ENCODE measurements around the gene GEN1. TPM values are rescaled to one million over a fixed set of nuclear protein-coding genes. Genes with fewer than 3 reads are reported as not detected.

GEN1 gene
- polyA plus RNA-seq, 1 donor from 2014 or later, result 9.4 TPM

DNA sequence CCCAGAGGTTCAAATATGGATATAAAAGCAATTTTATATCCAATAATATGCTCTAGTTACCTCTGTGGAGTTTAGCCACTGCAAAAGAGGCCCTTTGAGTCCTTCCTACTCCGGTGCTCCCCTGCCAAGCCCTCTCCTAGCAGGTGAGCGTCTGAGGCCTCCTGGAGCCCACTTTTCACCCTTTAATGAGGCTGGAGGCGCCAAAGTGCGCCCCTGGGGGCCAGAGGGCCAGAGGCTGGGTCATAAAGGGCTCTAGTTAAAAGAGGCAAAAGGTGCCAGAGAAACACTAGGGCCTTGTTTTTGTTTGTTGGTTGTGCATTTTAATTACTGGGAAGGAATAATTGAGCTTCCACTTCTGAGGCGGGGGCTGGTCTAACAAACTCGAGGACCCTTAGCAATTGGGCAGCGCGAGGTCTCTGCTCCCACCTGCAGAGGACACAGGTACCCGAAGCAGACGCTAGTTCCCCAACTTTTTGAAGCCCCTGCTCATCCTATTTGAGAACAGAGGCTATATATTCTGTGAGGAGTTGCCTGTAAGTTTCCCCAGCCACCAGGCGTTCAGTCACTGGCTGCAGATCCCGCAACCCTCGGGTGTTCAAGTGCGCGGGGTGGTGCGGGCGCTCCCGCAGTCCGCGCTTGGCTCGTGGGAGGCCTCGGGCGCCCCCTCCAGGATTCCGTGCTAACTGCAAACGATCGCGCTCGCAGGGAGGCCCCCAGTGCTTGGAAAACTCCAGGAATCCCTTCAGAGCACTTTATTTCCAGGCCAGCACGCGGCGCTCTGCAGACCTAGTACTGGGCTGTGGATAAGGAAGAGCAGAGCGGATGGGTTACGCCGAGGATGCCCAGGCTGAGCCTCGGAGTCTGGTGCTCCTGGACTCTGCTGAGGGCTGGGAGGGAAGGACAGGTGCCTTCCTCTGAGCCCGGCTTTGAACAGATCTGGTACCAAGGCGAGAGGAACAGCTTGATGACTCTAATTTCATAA, 76.4 kb downstream of the GEN1 start:
- no peak overlapping the region for H3K9ac ChIP-seq (ENCODE audit: low read length)
- peak overlapping the region; percentile 31 for H3K4me3 ChIP-seq (ENCODE audit: low read length)

DNA sequence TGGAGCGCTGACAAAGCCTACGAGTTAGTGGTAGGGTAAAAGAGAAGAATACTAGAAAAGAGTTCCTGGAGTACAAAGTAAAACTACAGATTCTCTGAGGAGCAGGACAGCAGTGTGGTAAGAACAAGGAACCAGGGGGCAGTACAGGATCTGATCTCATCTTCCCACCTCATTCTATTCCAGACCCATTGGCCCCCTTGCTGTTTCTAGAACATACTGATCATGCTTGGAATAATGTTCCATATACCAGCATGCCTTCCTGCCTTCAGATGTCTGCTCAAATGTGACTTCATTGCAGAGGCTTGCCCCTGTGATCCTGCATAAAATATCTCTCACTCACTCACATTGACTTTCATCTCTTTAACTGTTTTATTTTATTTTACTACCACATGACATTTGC, 81.6 kb downstream of the GEN1 start:
- Histone ChIP-seq H3K27me3 (ENCODE audit: insufficient read depth, low read depth, low read length) (no peaks in the 10 kb centered on the region), H3K27ac (ENCODE audit: low read length) (no peak overlapping the region), H3K9ac (ENCODE audit: low read length) (no peak overlapping the region), H3F3A (ENCODE audit: insufficient read depth, low read length, poor library complexity, severe bottlenecking) (no peaks in the 10 kb centered on the region), H4K20me1 (ENCODE audit: insufficient read depth) (no peaks in the 10 kb centered on the region), H3K9me2 (ENCODE audit: insufficient read depth, low read length) (no peaks in the 10 kb centered on the region), H3K79me2 (replicated peaks; ENCODE audit: insufficient read depth, low read length) (no peaks in the 10 kb centered on the region), H3K4me2 (ENCODE audit: low read length) (no peak overlapping the region), H3K4me3 (ENCODE audit: low read length) (no peak overlapping the region), H3K9me3 (ENCODE audit: low read length) (no peaks in the 10 kb centered on the region), H3K36me3 (ENCODE audit: insufficient read depth, low read length) (no peaks in the 10 kb centered on the region), H2AFZ (ENCODE audit: low read depth, low read length) (no peak overlapping the region)
- TF ChIP-seq POLR2AphosphoS5 (IDR thresholded peaks at IDR 0.05), result no peak
- TF ChIP-seq, protein P1, sequence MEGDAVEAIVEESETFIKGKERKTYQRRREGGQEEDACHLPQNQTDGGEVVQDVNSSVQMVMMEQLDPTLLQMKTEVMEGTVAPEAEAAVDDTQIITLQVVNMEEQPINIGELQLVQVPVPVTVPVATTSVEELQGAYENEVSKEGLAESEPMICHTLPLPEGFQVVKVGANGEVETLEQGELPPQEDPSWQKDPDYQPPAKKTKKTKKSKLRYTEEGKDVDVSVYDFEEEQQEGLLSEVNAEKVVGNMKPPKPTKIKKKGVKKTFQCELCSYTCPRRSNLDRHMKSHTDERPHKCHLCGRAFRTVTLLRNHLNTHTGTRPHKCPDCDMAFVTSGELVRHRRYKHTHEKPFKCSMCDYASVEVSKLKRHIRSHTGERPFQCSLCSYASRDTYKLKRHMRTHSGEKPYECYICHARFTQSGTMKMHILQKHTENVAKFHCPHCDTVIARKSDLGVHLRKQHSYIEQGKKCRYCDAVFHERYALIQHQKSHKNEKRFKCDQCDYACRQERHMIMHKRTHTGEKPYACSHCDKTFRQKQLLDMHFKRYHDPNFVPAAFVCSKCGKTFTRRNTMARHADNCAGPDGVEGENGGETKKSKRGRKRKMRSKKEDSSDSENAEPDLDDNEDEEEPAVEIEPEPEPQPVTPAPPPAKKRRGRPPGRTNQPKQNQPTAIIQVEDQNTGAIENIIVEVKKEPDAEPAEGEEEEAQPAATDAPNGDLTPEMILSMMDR (IDR thresholded peaks at IDR 0.05; ENCODE audit: poor library complexity, severe bottlenecking), result no peak
- TF ChIP-seq MXI1 (conservative IDR thresholded peaks at IDR 0.05; ENCODE audit: poor library complexity, severe bottlenecking), result no peak
- TF ChIP-seq TAF1 (IDR thresholded peaks at IDR 0.05; ENCODE audit: low read depth), result no peak
- no peak for TF ChIP-seq EP300 (conservative IDR thresholded peaks at IDR 0.05; ENCODE audit: poor library complexity, severe bottlenecking)
- no peak for TF ChIP-seq RAD21 (conservative IDR thresholded peaks at IDR 0.05)
- no peak for TF ChIP-seq SMC3 (conservative IDR thresholded peaks at IDR 0.05; ENCODE audit: poor library complexity)
- TF ChIP-seq, protein P2, sequence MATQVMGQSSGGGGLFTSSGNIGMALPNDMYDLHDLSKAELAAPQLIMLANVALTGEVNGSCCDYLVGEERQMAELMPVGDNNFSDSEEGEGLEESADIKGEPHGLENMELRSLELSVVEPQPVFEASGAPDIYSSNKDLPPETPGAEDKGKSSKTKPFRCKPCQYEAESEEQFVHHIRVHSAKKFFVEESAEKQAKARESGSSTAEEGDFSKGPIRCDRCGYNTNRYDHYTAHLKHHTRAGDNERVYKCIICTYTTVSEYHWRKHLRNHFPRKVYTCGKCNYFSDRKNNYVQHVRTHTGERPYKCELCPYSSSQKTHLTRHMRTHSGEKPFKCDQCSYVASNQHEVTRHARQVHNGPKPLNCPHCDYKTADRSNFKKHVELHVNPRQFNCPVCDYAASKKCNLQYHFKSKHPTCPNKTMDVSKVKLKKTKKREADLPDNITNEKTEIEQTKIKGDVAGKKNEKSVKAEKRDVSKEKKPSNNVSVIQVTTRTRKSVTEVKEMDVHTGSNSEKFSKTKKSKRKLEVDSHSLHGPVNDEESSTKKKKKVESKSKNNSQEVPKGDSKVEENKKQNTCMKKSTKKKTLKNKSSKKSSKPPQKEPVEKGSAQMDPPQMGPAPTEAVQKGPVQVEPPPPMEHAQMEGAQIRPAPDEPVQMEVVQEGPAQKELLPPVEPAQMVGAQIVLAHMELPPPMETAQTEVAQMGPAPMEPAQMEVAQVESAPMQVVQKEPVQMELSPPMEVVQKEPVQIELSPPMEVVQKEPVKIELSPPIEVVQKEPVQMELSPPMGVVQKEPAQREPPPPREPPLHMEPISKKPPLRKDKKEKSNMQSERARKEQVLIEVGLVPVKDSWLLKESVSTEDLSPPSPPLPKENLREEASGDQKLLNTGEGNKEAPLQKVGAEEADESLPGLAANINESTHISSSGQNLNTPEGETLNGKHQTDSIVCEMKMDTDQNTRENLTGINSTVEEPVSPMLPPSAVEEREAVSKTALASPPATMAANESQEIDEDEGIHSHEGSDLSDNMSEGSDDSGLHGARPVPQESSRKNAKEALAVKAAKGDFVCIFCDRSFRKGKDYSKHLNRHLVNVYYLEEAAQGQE (IDR thresholded peaks at IDR 0.05; ENCODE audit: borderline replicate concordance), result no peak
- TF ChIP-seq EZH2 (IDR thresholded peaks at IDR 0.05; ENCODE audit: borderline replicate concordance, insufficient read depth, low read length, poor library complexity, severe bottlenecking), result no peak

More for the DNA sequence above, 76.4 kb downstream of the GEN1 start:
- TF ChIP-seq RAD21 (conservative IDR thresholded peaks at IDR 0.05) (peak; percentile 20), POLR2AphosphoS5 (IDR thresholded peaks at IDR 0.05) (no peak), MXI1 (conservative IDR thresholded peaks at IDR 0.05; ENCODE audit: poor library complexity, severe bottlenecking) (no peak)
- TF ChIP-seq, protein P1 (IDR thresholded peaks at IDR 0.05; ENCODE audit: poor library complexity, severe bottlenecking), result peak; percentile 59
- Histone ChIP-seq H3K27me3 (ENCODE audit: insufficient read depth, low read depth, low read length) (no peaks in the 10 kb centered on the region), H3F3A (ENCODE audit: insufficient read depth, low read length, poor library complexity, severe bottlenecking) (no peaks in the 10 kb centered on the region), H3K27ac (ENCODE audit: low read length) (no peak overlapping the region), H4K20me1 (ENCODE audit: insufficient read depth) (no peaks in the 10 kb centered on the region), H3K9me2 (ENCODE audit: insufficient read depth, low read length) (no peaks in the 10 kb centered on the region), H3K4me2 (ENCODE audit: low read length) (no peak overlapping the region), H3K36me3 (ENCODE audit: insufficient read depth, low read length) (no peaks in the 10 kb centered on the region), H3K9me3 (ENCODE audit: low read length) (no peaks in the 10 kb centered on the region), H2AFZ (ENCODE audit: low read depth, low read length) (no peak overlapping the region), H3K79me2 (replicated peaks; ENCODE audit: insufficient read depth, low read length) (no peaks in the 10 kb centered on the region)

Measured in neural cell (in vitro differentiated cells).